T-helper 1 cell treated with Interleukin-12 subunit alpha and Interleukin-12 subunit beta and Interleukin-4 antibody, amounts not matched to agents 30 μg/mL and 1 μg/mL, for 36 hours (primary cell): Measurements from ENCODE around the gene IDH1.

Source experiments
- H3K27ac Mint-ChIP-seq: one replicate; pipeline ENCODE4 v1.8.0; 2021; ENCODE audit warnings: mild to moderate bottlenecking, mixed read lengths
- H3K27me3 Mint-ChIP-seq: one replicate; pipeline ENCODE4 v1.8.0; 2021; ENCODE audit warnings: low read depth, mixed read lengths
- H3K36me3 Mint-ChIP-seq: one replicate; pipeline ENCODE4 v1.8.0; 2021; ENCODE audit warnings: low read depth, mixed read lengths
- H3K4me1 Mint-ChIP-seq: one replicate; pipeline ENCODE4 v1.8.0; 2021; ENCODE audit warnings: low read depth, mixed read lengths
- H3K4me3 Mint-ChIP-seq: one replicate; pipeline ENCODE4 v1.8.0; 2021; ENCODE audit warnings: mild to moderate bottlenecking, moderate library complexity, mixed read lengths
- H3K9me3 Mint-ChIP-seq: one replicate; pipeline ENCODE4 v1.8.0; 2021; ENCODE audit warnings: mixed read lengths

Gene IDH1

DNA sequence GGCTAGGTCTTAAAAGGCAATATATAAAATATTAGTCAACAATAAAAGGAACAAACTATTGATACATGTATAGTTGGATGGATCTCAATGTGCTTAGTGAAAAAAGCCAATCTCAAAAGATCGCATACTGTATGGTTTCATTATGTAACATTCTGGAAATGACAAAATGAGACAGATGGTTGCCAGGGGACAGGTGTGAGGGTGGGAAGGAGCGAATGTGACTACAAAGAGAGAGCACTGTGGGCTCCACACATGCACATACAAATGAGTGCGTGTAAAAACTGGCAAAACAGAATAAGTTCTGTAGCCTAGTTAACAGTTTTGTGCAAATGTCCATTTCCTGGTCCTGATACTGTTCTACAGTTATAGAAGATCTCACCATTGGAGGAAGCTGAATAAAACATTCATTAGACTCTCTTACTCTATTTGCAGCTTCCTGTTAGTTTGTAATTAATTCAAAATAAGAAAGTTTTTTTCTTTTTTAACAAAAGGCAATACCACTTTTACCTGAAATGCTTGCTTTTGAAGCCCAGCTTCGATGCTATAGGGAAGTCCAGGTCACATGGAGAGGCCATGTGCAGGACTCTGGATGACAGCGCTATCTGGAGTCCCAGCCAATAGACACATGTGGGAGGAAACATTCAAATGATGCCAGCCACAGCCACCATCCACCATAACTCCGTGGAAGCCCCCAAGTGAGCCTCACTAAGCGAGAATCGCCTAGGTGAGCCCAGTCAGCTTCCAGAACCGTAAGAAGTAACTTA is 44.0 kb downstream of the IDH1 start:
- Mint-ChIP-seq H3K27ac (no peak overlapping the region), H3K4me3 (no peak overlapping the region), H3K9me3 (no peaks in the 10 kb centered on the region), H3K36me3 (no peaks in the 10 kb centered on the region), H3K4me1 (no peaks in the 10 kb centered on the region), H3K27me3 (no peaks in the 10 kb centered on the region)

DNA sequence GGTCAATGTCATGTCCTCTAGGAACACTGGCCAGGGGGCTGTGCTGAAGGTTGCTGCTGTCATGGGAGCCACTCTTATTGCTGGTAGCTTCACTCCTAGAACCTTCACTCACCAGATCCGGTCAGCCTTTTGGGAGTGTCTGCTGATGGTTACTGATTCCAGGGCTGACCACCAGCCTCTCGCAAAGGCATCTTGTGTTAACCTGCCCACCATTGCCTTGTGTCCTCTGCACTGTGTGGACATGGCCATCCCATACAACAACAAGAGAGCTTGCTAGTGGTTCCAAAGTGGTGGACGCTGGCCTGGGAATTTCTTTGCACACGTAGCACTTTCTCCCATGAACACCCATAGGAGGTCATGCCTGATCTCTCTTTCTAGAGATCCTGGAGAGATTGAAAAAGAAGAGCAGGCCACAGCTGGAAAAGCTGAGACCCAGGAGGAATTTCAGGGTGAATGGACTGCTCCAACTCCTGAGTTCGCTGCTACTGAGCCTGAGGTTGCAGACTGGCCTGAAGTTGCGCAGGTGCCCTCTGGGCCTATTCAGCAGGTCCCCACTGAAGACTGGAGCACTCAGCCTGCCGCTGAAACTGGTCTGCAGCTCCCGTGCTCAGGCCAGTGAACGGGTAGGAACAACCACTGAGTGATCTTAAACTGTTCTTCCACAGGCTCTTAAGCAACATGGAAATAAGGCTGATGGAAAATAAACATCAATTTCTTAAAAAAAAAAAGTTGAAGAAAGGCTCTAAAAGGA is 46.4 kb downstream of the IDH1 start:
- H3K36me3 Mint-ChIP-seq = no peaks in the 10 kb centered on the region
- no peaks in the 10 kb centered on the region for H3K27me3 Mint-ChIP-seq
- no peak overlapping the region for H3K27ac Mint-ChIP-seq
- H3K4me3 Mint-ChIP-seq = no peak overlapping the region
- H3K9me3 Mint-ChIP-seq = no peaks in the 10 kb centered on the region
- no peaks in the 10 kb centered on the region for H3K4me1 Mint-ChIP-seq

DNA sequence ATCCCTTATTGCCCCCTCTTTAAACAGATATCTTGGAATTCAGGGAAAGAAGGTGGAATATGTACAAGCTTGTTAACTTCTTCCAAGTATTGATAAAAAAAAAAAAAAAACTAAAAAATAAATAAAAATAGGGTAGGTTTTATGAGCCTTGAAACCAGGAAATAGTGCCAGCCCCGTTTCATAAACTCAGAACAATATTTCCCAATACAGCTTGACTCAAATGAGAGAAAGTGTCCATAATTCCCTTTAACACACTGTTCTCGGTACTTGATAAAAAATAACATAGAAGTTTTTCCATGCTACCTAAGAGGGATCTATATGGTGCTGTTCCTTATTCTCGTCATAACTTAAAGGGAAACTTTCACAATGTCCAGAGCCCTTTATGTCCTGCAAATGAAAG is 47.1 kb downstream of the IDH1 start:
- Mint-ChIP-seq H3K36me3 (no peaks in the 10 kb centered on the region), H3K27ac (no peak overlapping the region), H3K4me1 (no peaks in the 10 kb centered on the region), H3K9me3 (no peaks in the 10 kb centered on the region), H3K4me3 (no peak overlapping the region), H3K27me3 (no peaks in the 10 kb centered on the region)

DNA sequence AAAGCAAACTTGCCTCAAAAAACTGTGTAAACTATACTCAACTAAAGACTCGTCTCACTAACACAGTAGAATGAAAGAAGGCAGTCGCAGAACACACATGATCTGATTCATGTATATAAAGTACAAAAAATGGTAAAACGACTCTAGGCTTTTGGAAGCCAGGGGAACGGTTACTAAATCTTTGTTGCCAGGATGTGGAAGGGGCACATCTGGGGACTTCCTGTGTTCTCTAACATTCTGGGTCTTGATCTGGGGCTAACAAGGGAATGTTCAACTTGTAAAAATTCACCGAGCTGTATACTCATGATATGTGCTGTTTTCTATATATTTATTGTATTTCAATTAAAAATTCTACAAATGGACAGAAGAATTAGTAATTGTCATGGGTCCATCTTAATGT is 50.7 kb downstream of the IDH1 start:
- Mint-ChIP-seq H3K9me3 (no peaks in the 10 kb centered on the region), H3K4me1 (no peaks in the 10 kb centered on the region), H3K4me3 (no peak overlapping the region), H3K27ac (no peak overlapping the region), H3K27me3 (no peaks in the 10 kb centered on the region), H3K36me3 (no peaks in the 10 kb centered on the region)

DNA sequence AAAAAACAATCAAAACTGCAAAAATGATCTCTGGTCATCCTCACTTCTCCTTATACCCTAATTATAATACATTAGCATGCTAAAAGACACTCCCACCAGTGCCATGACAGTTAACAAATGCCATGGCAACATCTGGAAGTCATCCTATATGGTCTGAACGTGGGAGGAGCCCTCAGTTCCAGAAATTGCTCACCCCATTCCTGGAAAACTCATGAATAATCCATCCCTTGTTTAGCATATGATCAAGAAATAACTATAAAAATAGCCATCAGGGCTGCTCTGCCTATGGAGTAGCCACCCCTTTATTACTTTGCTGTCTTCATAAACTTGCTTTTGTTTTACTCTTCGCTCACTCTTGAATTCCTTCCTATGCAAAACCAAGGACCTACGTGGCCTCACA is 59.3 kb downstream of the IDH1 start:
- Mint-ChIP-seq H3K4me1 (no peaks in the 10 kb centered on the region), H3K27me3 (no peaks in the 10 kb centered on the region), H3K9me3 (no peaks in the 10 kb centered on the region), H3K27ac (no peak overlapping the region), H3K36me3 (no peaks in the 10 kb centered on the region), H3K4me3 (no peak overlapping the region)

DNA sequence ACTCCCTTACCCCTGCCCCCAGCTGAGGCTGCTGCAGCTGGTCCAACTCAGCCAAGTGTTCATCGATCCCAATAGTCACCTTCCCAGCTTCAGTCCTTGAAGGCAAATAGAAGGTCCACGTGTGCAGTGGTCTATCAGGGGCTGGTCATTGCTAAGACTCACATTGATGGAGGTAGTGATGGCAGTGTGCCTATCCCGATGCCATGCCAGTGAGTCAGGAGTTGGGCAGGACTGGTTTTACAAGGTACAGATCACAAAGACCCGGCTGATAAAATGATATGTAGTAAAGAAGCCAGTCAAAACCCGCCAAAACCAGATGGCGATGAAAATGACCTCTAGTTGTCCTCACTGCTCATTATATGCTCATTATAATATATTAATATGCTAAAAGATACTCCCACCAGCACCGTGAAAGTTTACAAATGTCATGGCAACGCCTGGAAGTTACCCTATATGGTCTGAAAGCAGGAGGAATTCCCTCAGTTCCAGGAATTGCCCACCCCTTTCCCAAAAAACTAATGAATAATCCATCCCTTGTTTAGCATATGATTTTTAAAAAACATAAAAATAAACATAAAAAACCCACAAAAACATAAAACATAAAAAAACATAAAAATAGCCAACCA is 62.1 kb downstream of the IDH1 start:
- Mint-ChIP-seq H3K9me3 (no peaks in the 10 kb centered on the region), H3K36me3 (no peaks in the 10 kb centered on the region), H3K27me3 (no peaks in the 10 kb centered on the region), H3K4me3 (no peak overlapping the region), H3K27ac (no peak overlapping the region), H3K4me1 (no peaks in the 10 kb centered on the region)

DNA sequence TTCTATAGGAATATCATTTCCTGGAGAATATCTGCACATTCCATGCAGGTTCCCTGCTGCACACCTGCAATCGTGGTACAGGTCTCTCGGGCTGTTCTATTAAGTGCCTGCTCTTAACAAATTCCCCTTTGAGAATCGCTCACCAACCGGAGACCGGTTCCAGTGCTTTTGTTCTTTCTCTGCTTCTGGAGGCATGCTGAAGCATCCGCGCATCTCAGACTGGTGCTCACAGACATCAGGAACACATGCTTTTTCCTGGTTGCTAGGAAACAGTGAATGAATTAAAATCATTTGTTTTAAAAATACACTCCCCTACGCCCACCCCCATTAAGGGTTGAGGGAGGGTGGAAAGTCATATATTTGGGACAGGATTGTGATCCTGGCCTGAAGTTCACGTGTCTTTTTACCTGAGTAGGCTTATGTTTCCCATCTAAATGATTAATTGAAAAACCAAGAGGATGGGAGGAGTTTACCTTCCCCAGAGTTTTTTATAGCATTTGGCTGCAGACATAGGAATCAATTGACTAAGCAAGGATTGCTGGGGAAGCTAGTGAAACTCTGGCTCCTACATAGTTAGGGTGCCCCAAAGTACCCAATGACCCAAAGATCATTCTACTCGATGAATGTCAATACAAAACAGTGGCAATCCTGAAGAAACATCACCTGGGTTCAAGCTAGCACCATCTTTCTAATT is 64.9 kb downstream of the IDH1 start, which contains the start of gene C2orf80:
Gene C2orf80 (minus strand): TSS at position 221 of the 694 bp plus-strand sequence. CDS start 3,044 bp downstream, outside the sequence.
- Mint-ChIP-seq H3K36me3 (no peaks in the 10 kb centered on the region), H3K9me3 (no peaks in the 10 kb centered on the region), H3K4me1 (no peaks in the 10 kb centered on the region), H3K27ac (no peak within 1 kb of the TSS), H3K27me3 (peaks cover 8% of the 10 kb centered on the region), H3K4me3 (no peak within 1 kb of the TSS)

DNA sequence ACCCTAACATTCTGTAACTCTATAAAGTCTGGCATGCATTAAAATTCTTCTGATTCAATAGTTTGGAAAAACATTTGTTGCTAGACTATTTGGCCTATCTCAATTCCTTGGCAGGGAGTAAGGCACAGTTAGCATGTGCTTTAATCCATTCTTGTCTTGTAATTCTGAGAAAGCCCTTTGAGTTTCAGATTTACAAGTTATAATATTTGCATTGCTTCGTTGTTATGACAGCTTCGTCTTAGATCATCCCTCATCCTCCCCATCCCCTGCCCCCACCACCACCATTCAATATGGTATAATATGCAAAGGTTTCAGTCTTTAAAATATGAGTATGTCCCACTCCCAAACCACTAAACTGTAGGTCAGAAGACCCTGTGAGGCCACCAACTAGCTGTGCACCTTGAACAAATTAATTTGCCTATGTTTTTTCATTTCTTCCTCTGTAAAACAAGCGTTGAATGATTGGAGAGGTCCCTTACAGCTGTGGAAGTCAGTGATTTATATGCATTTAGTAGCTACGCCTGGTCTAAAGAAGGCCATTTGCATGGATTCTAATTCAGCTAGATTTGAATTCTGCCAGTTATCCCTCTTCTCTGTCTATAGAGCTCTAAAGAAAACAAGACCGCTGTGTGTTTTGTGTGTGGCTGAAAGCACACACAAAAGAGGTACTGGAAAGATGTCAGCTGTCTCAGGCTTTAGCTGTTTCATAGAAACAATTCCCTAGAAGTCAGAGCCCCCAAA is 65.6 kb downstream of the IDH1 start:
- H3K27ac Mint-ChIP-seq = no peak overlapping the region
- H3K9me3 Mint-ChIP-seq = no peaks in the 10 kb centered on the region
- H3K4me3 Mint-ChIP-seq = no peak overlapping the region
- H3K36me3 Mint-ChIP-seq = no peaks in the 10 kb centered on the region
- peaks cover 14% of the 10 kb centered on the region for H3K27me3 Mint-ChIP-seq
- no peaks in the 10 kb centered on the region for H3K4me1 Mint-ChIP-seq

DNA sequence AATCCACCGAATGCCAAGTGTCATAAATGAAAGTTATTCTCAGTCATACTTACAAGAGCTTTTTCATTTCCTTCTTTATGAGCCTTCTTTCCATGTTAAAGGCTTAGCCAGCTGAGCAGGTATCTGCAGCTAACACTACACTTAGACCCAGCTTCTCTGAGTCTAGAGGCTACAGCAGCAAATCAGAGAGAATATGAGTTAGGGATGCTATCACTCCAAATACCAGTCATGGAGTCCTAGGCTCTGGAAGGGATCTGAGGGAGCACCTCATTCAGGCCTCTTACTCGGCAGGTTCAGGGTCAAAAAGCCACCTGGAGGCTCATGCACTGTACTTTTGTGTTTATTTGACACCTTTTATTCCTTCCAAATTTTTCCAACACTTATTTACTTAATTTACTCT is 68.0 kb downstream of the IDH1 start:
- Mint-ChIP-seq H3K9me3 (no peaks in the 10 kb centered on the region), H3K36me3 (no peaks in the 10 kb centered on the region), H3K27me3 (peaks cover 33% of the 10 kb centered on the region), H3K27ac (no peak overlapping the region), H3K4me1 (no peaks in the 10 kb centered on the region), H3K4me3 (no peak overlapping the region)

DNA sequence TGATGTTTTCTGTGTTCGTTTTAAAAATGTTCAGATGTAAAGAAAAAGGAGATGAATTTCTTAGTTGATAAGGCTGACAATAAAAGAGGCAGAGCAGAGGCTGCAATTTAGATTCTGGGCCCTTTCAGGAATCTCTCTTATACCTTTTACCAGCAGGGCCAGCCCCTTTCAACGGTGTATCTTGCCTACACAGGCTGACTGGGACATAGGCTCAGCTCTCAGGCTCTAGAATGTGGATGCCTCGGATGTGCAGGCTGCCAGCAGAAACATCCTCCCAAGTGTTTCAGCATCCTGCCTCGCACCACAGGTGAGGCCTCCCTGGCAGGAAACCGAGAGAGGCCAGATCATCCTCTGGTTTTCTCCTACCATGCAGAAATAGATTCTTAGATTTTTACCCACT is 68.4 kb downstream of the IDH1 start:
- H3K36me3 Mint-ChIP-seq = no peaks in the 10 kb centered on the region
- H3K4me1 Mint-ChIP-seq = no peaks in the 10 kb centered on the region
- peaks cover 38% of the 10 kb centered on the region for H3K27me3 Mint-ChIP-seq
- no peak overlapping the region for H3K27ac Mint-ChIP-seq
- H3K4me3 Mint-ChIP-seq = no peak overlapping the region
- H3K9me3 Mint-ChIP-seq = no peaks in the 10 kb centered on the region
